ENCODE measurements around the gene DMKN.

Gene DMKN

DNA sequence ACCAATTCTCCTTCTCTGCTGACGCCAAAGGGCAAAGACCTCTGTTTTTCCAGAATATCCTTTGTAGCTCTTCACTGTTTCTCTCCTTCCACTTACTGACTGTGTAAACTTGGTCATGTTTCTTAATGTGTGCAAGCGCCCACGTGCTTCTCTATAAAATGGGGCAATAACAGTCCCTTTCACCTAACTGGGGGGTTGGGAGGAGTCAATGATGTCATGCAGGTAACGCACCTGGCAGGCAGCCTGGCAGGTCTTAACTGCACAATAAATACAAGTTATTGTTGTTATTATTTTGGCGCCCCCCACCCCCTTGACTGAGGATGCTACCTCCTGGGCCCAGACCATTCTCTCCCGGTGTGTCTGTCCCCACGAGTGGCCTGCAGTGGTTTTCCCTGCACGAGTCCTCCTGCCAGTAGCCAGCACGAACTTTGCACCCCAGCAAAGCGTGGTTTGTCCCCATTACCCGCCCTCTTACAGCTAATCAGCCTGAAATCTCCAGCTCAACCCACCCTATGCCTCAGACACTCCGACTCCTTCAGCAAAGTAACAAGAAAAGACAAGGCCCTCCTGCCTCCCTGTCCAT, 9.4 kb upstream of the DMKN start:
- no peak for DNase-seq

DNA sequence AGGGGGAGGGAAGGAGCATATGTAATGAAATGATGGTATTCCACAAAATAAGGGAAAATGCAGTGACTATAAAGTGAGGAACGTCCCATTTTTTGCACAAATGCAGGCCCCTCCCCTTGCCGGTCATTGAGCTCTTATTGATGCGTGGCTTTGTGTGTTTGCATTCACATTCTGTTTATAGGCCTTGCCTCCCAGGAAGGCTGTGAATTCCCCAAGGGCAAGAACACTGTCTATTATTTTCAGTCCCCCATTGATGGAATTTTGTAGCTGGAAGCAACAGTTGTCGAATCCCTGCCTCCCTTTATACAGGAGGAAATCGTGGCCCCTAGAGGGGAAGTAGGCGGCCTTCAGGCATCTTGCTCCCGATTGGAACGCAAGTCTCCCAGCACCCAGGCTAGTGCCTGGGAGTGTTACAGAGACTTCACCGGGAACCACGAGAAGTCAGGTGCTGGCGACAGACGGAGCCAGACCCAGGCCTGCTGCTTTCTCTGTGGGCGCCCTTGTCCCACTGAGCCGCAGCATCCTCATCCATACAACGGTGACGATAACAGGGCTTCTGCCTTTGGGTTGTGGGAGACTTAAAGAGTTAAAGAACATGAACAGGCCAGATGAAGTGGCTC, 7.8 kb upstream of the DMKN start:
- DNase-seq = no peak

DNA sequence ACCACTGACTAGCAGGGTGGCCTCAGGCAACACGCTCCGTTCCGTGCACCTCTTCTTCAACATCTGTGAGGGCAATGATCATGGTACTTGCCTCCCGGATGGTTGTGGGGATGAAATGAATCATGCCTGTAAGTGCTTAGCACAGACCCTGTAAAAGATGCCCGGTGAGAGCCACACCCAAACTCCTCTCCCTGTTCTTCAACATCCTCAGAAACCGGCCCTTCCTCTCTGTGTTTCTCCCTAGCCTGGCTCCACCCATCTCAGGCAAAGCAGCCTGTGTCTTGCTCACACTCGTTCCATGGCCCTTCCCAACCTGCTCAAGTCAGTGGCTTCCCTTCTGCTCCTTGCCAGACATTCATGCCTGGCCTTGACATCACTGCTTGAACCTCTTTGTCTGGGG, 5.8 kb upstream of the DMKN start:
- DNase-seq = no peak

DNA sequence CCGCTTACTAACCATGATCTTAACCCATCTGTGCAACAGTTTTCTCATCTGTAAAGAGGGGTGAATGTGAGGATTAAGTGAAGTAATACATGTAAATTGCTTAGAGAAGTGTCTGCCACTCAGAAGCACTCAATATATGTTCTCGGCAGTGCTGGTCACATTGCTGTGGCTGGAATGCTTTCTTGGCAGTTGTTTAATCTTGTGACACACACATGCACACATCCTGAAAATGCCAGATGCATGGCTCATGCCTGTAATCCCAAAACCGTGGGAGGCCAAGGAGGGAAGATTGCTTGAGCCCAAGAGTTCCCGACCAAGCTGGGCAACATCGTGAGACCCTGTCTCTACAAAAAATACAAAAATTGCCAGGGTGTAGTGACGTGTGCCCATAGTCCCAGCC, 4.9 kb upstream of the DMKN start:
- DNase-seq = no peak

DNA sequence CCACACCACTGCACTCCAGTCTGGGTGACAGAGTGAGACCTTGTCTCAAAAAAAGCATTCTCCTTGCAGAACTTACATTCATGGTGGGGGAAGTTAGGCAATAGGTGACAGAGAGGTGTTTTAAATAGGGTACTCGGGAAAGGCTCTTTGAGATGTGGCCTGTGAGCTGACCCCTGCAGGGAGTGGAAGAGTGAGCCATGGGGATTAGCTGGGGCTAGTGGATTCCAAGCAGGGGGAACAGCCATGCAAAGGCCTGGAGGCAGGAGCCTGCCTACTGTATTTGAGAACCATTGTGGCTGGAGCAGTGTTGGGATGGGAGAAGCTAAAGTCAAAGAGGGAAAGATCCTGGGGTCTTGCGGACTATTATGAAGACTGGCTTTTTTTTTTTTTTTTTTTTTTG, 3.9 kb upstream of the DMKN start:
- DNase-seq = no peak

DNA sequence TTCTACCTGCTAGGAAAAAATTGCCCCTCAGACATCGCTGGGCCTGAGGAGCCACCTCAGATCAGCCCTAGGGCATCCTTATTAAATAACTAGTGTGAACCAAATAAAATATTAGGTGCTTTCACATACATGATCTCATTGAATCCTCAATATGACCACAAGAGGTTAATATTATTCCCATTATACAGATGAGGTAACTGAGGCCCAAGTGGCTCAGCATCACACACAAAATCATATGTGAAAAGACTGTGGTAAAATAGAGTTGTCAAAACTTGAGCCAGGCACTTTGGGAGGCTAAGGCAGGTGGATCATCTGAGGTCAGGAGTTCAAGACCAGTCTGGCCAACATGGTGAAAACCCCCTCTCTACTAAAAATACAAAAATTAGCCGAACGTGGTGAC, 2.9 kb upstream of the DMKN start:
- DNase-seq = no peak

DNA sequence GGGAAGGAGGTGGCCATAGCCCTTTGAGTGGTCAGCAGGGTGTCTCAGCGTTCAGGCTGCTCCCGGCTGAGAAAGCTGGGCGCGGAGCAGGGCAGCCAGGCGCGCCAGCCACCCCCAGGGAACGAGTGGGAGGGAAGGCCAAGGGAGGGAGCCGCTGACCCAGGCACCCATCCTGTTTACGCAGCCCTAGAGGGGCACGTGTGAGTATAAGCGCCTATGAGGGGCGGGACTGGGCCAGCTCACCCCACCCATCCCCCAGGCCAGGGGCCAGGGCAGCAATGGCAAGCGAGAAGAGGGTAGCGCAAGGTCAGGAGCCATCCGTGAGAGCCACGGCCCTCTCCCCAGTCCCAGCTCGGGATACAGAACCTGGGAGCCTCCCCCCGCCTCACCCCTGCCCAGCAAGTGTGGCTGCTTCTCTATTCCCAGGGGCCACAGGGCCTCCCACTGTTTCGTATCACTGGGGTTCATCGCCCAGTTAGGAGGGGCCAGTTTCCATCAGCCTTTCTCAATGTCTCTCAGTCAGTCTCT, 897 bp upstream of the DMKN start:
- no peak for DNase-seq

DNA sequence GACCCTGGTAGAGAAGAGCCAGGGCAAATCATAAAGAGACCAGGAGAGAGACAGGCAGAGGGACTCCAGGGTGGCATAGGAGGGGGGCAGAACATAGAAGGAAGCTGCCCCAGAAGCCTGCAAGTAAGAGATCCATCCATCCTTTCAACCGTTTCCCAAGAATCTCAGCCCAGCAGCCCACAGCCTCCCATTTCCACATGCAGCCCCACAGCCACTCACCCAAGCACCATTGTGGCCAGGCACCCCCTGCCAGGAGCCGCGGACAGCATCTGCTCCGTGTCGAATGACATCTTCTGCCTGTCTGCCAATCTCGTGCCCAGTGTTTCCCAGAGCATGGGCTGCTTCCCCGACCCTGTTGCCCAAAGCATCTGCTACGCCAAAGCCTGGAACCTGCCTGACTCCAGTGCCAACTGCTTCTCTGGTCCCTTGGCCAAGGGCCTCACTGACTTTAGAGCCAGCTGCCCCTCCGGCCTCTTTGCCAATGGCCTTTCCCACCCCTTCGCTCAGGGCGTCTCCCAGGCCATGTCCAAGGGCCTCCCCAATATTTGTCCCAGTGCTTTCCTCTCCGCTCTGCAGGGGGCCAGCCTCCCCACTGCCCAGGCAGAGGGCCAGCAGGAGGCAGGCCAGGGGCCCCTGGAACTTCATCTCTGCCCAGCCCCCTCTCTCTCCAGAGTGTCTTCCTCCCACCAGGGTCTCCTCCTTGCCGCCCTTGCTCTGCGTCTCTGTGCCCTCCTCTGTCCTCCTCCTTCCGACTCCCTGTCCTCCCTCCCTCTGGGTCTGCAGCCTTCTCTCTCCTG, 420 bp downstream of the DMKN start:
- no peak for DNase-seq

DNA sequence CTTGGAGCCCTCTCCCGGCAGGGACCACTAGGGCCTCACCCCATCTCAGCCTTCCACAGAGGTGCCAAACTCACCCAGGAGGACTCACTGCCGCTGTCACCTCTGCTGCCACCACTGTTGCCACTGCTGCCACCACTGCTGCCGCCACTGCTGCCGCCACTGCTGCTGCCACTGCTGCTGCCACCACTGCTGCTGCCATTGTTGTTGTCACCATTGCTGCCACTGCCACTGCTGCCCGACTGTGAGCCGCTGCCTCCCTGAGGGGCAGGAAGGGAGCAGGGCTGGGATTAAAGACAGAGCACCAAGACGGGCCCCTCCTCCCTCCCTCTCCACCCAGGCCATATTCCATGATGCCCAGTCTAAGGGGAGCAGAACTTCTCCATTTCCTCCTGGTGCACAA, 2.1 kb downstream of the DMKN start:
- no peak for DNase-seq

DNA sequence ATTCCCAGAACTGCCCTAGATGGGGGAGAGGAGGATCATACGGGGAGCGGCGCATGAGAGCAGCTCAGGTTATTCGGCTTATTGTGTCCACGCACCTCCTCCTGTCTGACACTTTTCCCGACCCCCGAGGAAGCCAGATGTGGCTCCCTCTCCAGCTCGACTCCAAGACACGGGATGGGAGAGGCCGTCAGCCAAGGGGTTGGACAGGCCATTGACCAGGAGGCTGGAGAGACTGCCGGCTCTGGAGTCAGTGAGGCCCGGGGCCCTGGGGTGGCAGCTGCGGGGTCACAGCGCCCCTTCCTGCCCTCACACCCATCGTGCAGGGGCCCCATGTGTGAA, 2.9 kb downstream of the DMKN start:
- DNase-seq = no peak

DNA sequence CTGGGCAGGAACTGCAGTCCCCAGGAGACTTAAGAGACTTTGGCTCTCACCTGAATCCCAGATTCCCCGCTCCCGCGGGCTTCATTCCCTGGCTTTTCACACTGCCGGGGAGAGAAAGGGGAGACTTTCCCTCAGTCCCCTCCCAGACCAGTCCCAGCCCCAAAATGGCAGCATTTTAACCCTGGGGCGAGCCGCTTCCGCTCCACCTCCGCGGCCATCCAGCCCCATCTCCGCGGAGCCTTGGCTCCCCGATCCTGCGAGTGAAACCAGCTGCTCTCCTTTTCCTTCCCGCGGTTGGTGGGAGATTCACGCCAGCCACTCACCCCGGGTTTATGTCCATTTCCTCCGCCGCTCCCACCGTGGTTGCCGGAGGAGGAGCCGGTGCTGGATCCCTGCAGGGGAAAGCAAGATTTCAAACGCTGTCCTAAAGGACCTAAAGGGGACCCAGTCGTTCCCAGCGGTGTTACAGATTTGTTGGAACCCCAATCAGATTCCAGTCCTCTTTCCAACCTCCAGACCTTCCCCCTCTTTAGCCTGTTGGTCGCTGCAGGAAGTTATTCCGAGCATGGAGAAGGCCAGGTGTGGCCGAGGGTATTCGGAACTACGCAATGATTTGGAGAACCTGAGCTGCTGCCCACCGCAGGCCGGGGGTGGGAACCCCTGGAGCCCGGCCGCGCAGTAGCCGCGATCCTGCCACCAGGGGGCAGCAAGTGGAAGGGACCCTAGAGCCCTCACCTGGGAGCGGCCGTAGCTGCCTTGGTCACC, 3.4 kb downstream of the DMKN start:
- DNase-seq = peak; percentile 64

DNA sequence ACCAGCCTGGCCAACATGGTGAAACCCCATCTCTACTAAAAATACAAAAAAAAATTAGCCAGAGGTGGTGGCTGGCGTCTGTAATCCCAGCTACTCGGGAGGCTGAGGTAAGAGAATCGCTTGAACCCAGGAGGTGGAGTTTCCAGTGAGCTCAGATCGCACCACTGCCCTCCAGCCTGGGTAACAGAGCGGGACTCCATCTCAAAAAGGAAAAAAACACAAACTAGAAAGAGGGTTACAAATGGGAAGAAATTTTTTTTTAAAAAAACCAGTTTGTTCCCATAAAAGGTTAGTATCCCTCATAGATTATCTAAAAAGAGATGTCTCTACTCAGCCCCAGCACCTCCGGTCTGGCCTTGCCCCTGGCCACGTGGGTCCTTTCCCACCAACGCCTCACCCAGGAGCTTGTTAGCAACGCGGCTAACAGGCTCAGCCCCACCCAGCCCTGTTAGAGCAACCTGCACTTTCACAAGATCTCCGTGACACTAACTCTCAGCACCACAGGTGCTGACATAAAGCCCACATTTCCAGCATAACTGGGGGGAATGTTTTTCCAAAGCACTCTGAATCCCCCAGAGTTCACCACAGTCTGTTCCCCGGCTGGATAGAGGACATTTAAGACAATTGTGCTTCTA, 4.3 kb downstream of the DMKN start:
- DNase-seq = peak; percentile 43

DNA sequence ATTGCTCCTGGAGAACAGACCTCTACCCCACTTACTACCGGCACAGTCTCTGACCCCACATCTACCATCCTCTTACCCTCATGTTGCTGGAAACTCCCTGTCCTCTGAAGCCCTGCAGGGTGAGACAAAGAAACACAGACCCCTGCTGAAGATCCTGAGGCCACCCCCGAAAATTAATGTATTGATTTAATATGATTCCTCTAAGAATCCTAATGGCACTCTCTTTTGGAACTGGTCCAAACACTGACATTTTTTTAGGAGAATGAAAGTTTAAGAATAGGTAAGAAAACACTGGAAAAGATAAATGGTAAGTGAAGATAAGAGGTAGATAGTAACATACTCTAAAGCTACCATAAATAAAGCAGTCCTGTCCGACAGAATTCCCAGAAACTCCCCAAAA, 5.3 kb downstream of the DMKN start:
- no peak for DNase-seq

DNA sequence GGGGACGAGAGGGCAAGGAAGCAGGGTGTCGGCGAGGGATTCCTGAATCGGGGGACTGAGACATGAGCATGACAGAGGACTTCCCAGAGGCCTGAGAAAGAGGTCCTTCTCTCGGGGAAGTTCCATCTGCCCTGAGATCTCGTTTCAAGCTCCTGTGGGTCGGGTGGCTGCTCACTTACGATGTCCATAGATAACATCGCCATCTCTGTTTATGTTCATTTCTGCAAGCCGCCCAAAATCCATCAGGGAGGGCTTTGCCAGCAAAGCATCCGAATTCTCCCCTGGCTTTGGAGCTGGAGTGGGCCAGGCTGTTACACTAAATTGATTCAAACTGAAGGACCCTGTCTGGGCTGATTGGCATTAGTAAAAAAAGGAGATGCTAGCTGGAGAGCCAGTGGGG, 5.9 kb downstream of the DMKN start:
- DNase-seq = no peak

DNA sequence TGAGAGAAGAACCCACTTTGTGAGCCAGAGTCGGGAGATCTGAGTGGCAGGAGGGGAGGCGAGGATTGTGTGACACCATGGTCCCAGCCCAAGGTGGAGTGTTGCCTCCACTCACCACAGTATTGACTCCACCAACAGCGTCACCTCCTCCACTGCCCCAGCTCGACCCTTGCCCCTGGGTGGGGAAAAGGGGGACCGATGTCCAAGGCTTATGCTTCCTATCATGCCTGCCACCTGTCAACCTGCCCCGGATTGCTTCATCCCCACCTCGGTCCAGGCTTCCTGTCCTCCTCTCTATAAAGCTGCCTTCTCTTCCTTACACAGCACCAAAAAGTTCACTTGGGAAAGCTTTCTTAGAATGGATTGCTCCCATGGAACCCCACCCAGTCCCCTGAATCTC, 7.4 kb downstream of the DMKN start:
- no peak for DNase-seq

DNA sequence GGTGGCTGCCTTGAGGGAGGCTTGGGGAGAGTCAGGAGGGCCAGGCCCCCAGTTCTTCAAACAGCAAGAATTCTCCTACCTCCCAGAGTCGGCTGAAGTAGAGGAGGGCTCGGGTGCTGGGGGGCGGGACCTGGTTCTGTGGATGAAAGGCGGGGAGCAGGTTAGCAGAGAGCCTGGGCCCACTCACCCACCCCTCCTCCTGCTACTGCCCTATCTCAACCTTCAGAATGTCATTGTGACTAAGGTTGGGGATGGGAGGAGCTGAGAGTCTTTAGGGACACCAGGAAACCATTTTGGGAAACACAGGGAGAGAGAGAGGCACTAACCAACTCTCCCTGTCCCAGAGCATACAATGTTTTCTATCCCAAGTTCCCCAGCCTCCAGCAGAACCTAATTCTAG, 10.7 kb downstream of the DMKN start:
- DNase-seq = no peak

DNA sequence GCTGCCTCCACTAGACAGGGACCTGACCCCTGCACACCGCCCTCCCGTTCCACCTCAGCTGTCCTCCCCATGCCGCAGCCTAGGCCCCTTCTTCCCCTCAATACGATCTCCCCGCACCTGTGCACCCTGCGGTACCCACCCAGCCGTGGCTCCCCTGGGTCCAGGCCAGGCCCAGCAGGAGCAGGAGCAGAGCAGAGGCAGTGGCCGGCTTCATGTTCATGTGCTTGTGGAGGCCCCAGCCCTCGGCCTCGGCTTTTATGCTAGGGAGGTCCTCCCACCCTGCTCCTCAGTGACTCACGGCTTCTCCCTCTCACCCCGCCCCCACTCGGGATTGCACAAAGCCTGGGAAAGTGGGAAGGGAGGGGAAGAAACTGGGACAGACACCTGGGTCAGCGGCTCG, 11.8 kb downstream of the DMKN start:
- no peak for DNase-seq

DNA sequence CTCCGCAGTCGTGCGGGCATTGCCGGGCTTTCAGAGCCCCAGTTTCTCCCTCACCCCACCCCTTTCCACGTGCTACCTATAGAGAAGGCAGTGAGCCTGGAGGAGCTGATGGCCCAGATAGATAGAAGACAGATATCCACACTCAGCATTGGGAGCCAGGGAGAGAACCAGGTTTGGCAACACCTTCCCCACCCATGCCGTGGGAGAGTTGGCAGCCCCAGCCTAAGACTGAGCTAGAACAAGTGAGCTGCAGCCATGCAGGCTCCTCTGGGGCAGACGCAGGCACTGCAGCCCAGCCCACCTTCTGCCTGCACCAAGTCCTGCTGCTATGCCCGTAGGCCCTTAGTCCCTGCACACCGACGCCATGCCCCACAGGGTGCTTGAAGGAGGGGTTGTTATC, 12.8 kb downstream of the DMKN start:
- no peak for DNase-seq

DNA sequence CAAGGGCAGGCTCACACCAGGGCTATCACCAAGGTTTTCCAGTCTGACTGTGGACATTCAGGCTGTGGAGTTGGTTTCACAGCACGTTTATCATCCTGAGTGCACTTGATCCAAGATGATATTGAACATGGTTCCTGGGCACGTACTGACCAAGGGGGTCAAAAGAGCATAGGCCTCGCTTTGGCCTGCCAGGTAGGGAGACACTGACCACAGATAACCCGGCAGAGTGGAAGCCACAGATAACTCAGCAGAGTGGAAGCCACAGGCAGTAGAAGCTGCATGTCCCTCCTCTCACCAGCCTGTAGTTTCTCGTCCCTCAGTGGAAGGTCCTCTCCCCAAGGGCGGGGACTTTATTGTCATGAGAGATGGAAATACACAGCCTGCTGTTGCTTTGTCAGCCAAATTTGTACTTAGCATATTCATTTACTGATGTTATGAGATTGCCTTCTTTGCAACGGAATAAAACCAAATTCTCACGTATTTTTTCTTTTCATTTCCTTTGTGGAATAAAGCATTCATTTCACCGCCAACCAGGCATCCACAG, 14.4 kb downstream of the DMKN start:
- DNase-seq = no peak

DNA sequence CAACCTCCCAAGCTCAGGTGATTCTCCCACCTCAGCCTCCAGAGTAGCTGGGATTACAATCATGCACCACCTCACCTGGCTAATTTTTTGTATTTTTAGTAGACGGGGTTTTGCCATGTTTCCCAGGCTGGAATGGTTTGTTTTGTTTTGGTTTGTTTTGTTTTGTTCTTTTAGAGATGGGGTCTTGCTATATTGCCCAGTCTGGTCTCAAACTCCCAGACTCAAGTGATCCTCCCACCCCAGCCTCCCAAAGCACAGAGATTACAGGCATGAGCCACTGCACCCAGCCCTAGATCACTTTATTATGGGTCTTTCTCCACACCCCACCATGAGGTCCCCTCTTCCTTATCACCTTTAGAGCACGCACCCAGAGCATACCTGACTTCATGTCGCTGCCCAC, 15.2 kb downstream of the DMKN start:
- DNase-seq = no peak

DNA sequence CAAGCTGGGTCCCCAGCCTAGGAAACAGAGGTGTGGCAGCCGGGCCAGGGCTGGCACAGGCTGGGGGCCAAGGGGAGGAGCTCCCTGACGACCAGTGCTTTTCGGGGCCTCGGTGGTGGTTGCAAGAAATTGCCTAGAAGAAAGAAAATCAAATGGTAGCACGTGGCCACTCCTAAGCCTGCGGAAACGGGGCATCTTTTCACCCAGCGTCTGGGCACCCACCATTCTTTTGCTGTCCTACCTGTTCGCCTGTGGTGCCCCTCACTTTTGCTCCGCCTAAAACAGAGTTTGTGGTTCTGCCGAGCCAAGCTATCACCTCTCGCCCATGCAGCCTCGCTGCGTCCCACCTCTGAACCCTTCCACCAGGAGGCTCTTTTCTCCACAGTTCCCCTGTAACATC, 16.0 kb downstream of the DMKN start:
- no peak for DNase-seq

DNA sequence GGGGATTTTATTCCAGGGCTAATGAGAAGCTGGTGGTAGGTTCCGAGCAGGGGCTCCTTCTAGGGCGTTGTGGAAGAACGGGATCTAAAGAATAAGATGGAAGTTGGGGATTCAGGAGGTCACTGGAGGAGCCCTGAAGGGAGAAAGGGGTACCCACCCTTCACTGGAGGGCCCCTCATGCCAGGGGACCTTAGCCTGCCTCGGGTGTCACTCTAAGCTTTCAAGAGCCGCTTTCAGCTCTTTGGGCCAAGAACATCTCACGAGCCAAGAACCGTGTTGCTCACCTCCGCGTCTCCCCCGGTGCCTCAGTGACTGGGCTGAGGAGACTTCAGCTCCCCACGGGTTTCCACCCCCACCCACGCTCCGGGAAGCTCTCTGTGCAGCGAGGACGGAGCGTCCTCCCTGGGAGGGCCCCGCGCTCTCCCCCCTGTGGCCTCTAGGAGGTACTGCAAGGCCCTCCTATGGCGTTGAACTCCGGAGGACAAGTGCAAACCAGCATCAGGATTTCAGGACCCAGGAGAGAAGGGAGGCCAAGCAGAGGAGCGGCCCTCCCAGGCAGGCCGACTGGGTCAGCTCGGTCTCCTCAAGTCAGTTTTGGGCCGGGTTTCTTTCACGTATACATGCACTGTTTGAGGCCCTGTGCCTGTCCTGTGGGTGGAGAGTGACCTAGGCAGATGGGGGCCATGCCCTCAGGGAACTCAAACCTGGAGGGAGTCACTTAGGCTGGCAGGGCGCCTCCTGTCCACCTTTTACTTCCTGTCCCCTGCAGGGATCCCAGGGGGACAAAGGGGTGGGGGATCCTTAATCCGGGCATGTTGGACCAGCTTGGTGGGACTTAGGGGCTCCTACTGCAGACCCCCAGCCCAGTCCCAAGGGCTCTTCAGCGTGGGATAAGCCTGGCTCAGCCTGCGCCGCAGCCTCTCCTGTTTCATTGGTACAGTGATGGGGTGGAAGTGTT, 18.1 kb downstream of the DMKN start:
- DNase-seq = peak; percentile 67

Data from CD4-positive, alpha-beta T cell treated with Interferon gamma for 1 hour (primary cell).